Ishikawa (cell line): Measurements from ENCODE around the gene SMC1A.

Source experiments
- CEBPB ChIP-seq: IDR thresholded peaks from 2 replicates; pipeline ENCODE4 v1.6.1; 2012
- EGR1 ChIP-seq: IDR thresholded peaks from 2 replicates; pipeline ENCODE4 v1.6.1; 2012
- EP300 ChIP-seq: IDR thresholded peaks from 2 replicates; pipeline ENCODE4 v1.6.1; 2012; ENCODE audit warnings: borderline replicate concordance
- FOXM1 ChIP-seq: IDR thresholded peaks from 2 replicates; pipeline ENCODE4 v1.6.1; 2012; ENCODE audit warnings: low read depth, borderline replicate concordance
- RAD21 ChIP-seq: IDR thresholded peaks from 2 replicates; pipeline ENCODE4 v1.6.1; 2012; ENCODE audit warnings: low read depth
- TAF1 ChIP-seq: IDR thresholded peaks from 2 replicates; pipeline ENCODE4 v1.6.1; 2012; ENCODE audit warnings: low read depth, mild to moderate bottlenecking
- YY1 ChIP-seq: IDR thresholded peaks from 2 replicates; pipeline ENCODE4 v1.6.1; 2012; ENCODE audit warnings: low read depth
- TF ChIP-seq, protein P1 (sequence below): IDR thresholded peaks from 2 replicates; pipeline ENCODE4 v1.6.1; 2012; ENCODE audit warnings: low read depth, mild to moderate bottlenecking
- TF ChIP-seq, protein P2 (sequence below): IDR thresholded peaks from 2 replicates; pipeline ENCODE4 v1.6.1; 2012

DNA sequence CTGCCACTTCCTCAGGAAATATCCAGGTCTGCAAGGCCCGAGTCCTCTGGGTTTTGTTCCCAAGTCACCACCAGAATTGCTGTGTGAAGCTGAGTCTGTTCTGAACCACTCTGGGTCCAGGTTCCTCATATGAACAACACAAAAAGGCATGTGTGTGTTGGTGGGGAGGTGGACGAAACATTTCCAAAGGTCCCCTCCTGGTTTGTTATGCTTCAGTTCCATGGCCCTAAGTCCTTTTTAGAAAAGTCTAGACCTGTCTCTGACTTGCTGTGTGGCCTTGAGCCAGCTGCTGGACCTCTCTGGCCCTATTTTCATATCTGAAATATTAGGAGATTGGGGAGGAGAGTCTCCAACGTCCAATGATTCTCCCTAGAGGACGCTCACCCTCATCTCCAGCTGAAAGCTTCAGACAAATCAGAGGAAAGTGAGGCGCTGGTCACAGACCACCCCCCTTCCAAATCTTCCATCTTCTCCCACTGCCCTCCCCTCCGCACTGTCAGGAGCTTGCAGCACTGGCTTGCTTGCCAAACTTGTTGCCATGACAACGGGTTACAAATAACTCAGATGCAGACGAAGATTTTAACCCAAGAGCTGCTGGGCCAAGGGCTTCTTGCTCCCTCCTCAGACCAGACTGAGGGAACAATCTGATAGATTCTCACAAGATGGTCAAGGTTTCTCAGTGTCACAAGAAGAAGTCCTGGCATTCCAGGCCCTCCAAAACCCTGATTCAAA is 64.5 kb downstream of the SMC1A start:
- TF ChIP-seq, protein P1, sequence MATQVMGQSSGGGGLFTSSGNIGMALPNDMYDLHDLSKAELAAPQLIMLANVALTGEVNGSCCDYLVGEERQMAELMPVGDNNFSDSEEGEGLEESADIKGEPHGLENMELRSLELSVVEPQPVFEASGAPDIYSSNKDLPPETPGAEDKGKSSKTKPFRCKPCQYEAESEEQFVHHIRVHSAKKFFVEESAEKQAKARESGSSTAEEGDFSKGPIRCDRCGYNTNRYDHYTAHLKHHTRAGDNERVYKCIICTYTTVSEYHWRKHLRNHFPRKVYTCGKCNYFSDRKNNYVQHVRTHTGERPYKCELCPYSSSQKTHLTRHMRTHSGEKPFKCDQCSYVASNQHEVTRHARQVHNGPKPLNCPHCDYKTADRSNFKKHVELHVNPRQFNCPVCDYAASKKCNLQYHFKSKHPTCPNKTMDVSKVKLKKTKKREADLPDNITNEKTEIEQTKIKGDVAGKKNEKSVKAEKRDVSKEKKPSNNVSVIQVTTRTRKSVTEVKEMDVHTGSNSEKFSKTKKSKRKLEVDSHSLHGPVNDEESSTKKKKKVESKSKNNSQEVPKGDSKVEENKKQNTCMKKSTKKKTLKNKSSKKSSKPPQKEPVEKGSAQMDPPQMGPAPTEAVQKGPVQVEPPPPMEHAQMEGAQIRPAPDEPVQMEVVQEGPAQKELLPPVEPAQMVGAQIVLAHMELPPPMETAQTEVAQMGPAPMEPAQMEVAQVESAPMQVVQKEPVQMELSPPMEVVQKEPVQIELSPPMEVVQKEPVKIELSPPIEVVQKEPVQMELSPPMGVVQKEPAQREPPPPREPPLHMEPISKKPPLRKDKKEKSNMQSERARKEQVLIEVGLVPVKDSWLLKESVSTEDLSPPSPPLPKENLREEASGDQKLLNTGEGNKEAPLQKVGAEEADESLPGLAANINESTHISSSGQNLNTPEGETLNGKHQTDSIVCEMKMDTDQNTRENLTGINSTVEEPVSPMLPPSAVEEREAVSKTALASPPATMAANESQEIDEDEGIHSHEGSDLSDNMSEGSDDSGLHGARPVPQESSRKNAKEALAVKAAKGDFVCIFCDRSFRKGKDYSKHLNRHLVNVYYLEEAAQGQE: no peak
- TF ChIP-seq EP300 (no peak), FOXM1 (no peak), EGR1 (no peak), RAD21 (no peak), TAF1 (no peak), CEBPB (no peak), YY1 (no peak)
- TF ChIP-seq, protein P2, sequence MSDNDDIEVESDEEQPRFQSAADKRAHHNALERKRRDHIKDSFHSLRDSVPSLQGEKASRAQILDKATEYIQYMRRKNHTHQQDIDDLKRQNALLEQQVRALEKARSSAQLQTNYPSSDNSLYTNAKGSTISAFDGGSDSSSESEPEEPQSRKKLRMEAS: no peak
